Immature natural killer cell (primary cell): ENCODE results near the gene SMIM31. TPM values are rescaled to one million over a fixed set of nuclear protein-coding genes. Genes with fewer than 3 reads are reported as not detected.

Experiments
- polyA plus RNA-seq, 3 donors: library from polyadenylated mRNA; unstranded; fragments of 300-500 nt; fragmentation: Illumina TruSeq; gene quantifications; one replicate each; pipeline ENCODE4 v1.2.3, GENCODE V29; 2021

Gene SMIM31
- polyA plus RNA-seq, 3 donors from 2014 or later = not detected

Other genes starting within 250 kb of the SMIM31 start
- not detected for gene APELA, start 123.0 kb downstream of the SMIM31 start, polyA plus RNA-seq
- 1 to 10 TPM in 2 of 3 donors, not detected in 1; 1.8 to 2.5 TPM for gene TRIM61, start 223.5 kb downstream of the SMIM31 start, polyA plus RNA-seq